ENCODE results near the gene UNC13C. TPM values are rescaled to one million over a fixed set of nuclear protein-coding genes. Genes with fewer than 3 reads are reported as not detected.

Gene UNC13C
- total and polyA plus RNA-seq, 2 of the 13 experiments (the other 11 are each of a cell fraction or from before 2014, with no cell fraction given) = 0.04 TPM; not detected in 1

DNA sequence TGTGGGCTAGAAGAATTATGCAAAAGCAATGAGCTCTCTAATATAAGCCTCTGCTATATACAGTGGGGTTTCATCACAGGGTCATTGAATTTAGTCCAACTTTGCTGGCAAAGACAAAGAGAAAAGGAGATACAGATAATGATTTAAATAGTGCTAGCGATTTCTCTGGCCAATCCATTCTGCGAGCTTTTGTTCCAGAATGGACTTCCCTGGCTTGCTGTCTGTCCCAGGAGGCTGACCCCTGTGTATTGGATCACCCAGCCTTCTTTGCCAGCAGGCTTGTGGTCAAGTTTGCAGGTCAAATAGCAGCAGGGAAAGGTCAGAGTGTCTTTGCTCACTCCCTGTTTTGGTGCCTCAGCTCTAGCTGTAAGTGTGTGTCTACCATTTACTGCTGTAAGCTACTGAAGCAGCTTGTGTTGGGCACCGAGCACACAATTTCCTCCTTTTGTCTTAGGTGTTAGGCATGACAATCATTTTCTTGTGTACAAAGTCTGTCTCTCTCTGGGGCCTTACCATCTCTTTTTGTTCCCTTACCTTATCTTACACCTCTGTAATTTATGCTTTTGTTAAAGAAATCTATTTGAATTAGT, 55.7 kb downstream of the UNC13C start:
- Histone ChIP-seq H3K4me3 (replicated peaks in 1 of 3; ENCODE audit: insufficient read depth in 1 of 3, low read depth in 2 of 3, low read length in 3 of 3) (no peak overlapping the region), H3K27ac (ENCODE audit: extremely low read length, insufficient read depth, low read length) (no peak overlapping the region), H3K4me1 (ENCODE audit: insufficient read depth, low read length) (no peaks in the 10 kb centered on the region), H3K27me3 (ENCODE audit: control insufficient read depth in 1 of 2, insufficient read depth in 2 of 2, low read length in 2 of 2) (peaks cover 2 to 11% of the 10 kb centered on the region in 2 experiments; a peak in 1 of 5 replicates), H4K20me1 (ENCODE audit: insufficient read depth, low read length) (no peaks in the 10 kb centered on the region), H3K4me2 (ENCODE audit: low read depth, low read length) (no peak overlapping the region), H3K36me3 (replicated peaks in 1 of 2; ENCODE audit: control insufficient read depth in 1 of 2, insufficient read depth in 2 of 2, low read length in 2 of 2) (no peaks in the 10 kb centered on the region), H2AFZ (ENCODE audit: low read length) (no peak overlapping the region), H3K9ac (ENCODE audit: insufficient read depth, low read depth, low read length) (no peak overlapping the region), H3K9me3 (ENCODE audit: low read length) (no peaks in the 10 kb centered on the region), H3K79me2 (ENCODE audit: insufficient read depth, low read length) (no peaks in the 10 kb centered on the region)
- FAIRE-seq = no peak
- POLR2A ChIA-PET = no interaction called here
- DNase-seq (ENCODE audit: low spot score) = no peak
- no TSS peak for BruUV-seq (replicated peaks)
- intact Hi-C loops (cut with micrococcal nuclease; ENCODE audit: unreplicated experiment) = no loop called here
- WGBS (ENCODE audit: low lambda C conversion rate) = 24% methylated on average over 3 of the region's 3 CpGs
- CTCF ChIA-PET (ENCODE audit: low intra/inter-chr PET ratio, low total read pairs) = no interaction called here
- in situ Hi-C loops (cut with HindIII; ENCODE audit: extremely low pct_ligation_motif_present, low pct_unique_long_range_greater_than_20kb) = no loop called here
- ATAC-seq = no peak
- TF ChIP-seq CBX1 (IDR thresholded peaks at IDR 0.05; ENCODE audit: low read depth) (no peak), JUN (CRISPR knock-in tag; IDR thresholded peaks at IDR 0.05) (no peak), ZNF350 (CRISPR knock-in tag; IDR thresholded peaks at IDR 0.05; ENCODE audit: borderline replicate concordance, low read depth) (no peak), SP5 (CRISPR knock-in tag; IDR thresholded peaks at IDR 0.05; ENCODE audit: borderline replicate concordance, low read depth) (no peak), THAP11 (CRISPR knock-in tag; IDR thresholded peaks at IDR 0.05) (no peak), TCF7 (IDR thresholded peaks at IDR 0.05; ENCODE audit: low read depth) (no peak), IKZF4 (CRISPR knock-in tag; IDR thresholded peaks at IDR 0.05; ENCODE audit: borderline replicate concordance, low read depth, not compliant biosample characterization) (no peak)
- TF ChIP-seq, protein P1, sequence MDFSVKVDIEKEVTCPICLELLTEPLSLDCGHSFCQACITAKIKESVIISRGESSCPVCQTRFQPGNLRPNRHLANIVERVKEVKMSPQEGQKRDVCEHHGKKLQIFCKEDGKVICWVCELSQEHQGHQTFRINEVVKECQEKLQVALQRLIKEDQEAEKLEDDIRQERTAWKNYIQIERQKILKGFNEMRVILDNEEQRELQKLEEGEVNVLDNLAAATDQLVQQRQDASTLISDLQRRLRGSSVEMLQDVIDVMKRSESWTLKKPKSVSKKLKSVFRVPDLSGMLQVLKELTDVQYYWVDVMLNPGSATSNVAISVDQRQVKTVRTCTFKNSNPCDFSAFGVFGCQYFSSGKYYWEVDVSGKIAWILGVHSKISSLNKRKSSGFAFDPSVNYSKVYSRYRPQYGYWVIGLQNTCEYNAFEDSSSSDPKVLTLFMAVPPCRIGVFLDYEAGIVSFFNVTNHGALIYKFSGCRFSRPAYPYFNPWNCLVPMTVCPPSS (IDR thresholded peaks at IDR 0.05) = no peak
- TF ChIP-seq, protein P2, sequence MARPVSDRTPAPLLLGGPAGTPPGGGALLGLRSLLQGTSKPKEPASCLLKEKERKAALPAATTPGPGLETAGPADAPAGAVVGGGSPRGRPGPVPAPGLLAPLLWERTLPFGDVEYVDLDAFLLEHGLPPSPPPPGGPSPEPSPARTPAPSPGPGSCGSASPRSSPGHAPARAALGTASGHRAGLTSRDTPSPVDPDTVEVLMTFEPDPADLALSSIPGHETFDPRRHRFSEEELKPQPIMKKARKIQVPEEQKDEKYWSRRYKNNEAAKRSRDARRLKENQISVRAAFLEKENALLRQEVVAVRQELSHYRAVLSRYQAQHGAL (CRISPR knock-in tag; IDR thresholded peaks at IDR 0.05; ENCODE audit: not compliant biosample characterization) = no peak
- TF ChIP-seq, protein P3, sequence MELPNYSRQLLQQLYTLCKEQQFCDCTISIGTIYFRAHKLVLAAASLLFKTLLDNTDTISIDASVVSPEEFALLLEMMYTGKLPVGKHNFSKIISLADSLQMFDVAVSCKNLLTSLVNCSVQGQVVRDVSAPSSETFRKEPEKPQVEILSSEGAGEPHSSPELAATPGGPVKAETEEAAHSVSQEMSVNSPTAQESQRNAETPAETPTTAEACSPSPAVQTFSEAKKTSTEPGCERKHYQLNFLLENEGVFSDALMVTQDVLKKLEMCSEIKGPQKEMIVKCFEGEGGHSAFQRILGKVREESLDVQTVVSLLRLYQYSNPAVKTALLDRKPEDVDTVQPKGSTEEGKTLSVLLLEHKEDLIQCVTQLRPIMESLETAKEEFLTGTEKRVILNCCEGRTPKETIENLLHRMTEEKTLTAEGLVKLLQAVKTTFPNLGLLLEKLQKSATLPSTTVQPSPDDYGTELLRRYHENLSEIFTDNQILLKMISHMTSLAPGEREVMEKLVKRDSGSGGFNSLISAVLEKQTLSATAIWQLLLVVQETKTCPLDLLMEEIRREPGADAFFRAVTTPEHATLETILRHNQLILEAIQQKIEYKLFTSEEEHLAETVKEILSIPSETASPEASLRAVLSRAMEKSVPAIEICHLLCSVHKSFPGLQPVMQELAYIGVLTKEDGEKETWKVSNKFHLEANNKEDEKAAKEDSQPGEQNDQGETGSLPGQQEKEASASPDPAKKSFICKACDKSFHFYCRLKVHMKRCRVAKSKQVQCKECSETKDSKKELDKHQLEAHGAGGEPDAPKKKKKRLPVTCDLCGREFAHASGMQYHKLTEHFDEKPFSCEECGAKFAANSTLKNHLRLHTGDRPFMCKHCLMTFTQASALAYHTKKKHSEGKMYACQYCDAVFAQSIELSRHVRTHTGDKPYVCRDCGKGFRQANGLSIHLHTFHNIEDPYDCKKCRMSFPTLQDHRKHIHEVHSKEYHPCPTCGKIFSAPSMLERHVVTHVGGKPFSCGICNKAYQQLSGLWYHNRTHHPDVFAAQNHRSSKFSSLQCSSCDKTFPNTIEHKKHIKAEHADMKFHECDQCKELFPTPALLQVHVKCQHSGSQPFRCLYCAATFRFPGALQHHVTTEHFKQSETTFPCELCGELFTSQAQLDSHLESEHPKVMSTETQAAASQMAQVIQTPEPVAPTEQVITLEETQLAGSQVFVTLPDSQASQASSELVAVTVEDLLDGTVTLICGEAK (IDR thresholded peaks at IDR 0.05) = no peak
- TF ChIP-seq, protein P3 (CRISPR knock-in tag; IDR thresholded peaks at IDR 0.05) = no peak
